Type B pancreatic cell (in vitro differentiated cells): ENCODE data around the gene COL4A2. TPM values are rescaled to one million over a fixed set of nuclear protein-coding genes. Genes with fewer than 3 reads are reported as not detected.

Experiments used
- DNase-seq: peaks from one replicate; pipeline ENCODE4 v3.0.0; 2021; ENCODE audit warnings: mixed read lengths; ENCODE audit not compliant: unreplicated experiment; ENCODE audit errors: extremely low spot score
- H3K27ac Mint-ChIP-seq: 2 replicates; pipeline ENCODE4 v1.8.0; 2021; ENCODE audit warnings: mild to moderate bottlenecking, mixed read lengths
- H3K27me3 Mint-ChIP-seq: 2 replicates; pipeline ENCODE4 v1.8.0; 2021; ENCODE audit warnings: mixed read lengths
- H3K36me3 Mint-ChIP-seq: 2 replicates; pipeline ENCODE4 v1.8.0; 2021; ENCODE audit warnings: mixed read lengths
- H3K4me1 Mint-ChIP-seq: one replicate; pipeline ENCODE4 v1.8.0; 2021; ENCODE audit warnings: mixed read lengths; ENCODE audit not compliant: unreplicated experiment
- H3K4me3 Mint-ChIP-seq: 2 replicates; pipeline ENCODE4 v1.8.0; 2021; ENCODE audit warnings: mild to moderate bottlenecking, mixed read lengths
- H3K9me3 Mint-ChIP-seq: 2 replicates; pipeline ENCODE4 v1.8.0; 2021; ENCODE audit warnings: mixed read lengths
- total RNA-seq: library from RNA; stranded (reverse); gene quantifications from 2 replicates; pipeline ENCODE4 v1.2.1, GENCODE V29; 2021; ENCODE audit warnings: low replicate concordance
- TF ChIP-seq, protein P1 (sequence below): fragments of 200-600 bp; sonication (generic); conservative IDR thresholded peaks from 2 replicates; pipeline ENCODE4 v1.5.0; 2021; ENCODE audit warnings: antibody characterized with exemption, mild to moderate bottlenecking

COL4A2 gene
- total RNA-seq, 1 donor from 2014 or later = 145 TPM

GRCh38 chr13:110354715-110355473 is 47.8 kb downstream of the COL4A2 start:
- no peak for DNase-seq
- Mint-ChIP-seq H3K9me3 (no peaks in the 10 kb centered on the region), H3K36me3 (peaks cover 6% of the 10 kb centered on the region), H3K27ac (no peak overlapping the region), H3K4me3 (no peak overlapping the region), H3K27me3 (no peaks in the 10 kb centered on the region), H3K4me1 (peaks cover 9% of the 10 kb centered on the region)
- TF ChIP-seq, protein P1, sequence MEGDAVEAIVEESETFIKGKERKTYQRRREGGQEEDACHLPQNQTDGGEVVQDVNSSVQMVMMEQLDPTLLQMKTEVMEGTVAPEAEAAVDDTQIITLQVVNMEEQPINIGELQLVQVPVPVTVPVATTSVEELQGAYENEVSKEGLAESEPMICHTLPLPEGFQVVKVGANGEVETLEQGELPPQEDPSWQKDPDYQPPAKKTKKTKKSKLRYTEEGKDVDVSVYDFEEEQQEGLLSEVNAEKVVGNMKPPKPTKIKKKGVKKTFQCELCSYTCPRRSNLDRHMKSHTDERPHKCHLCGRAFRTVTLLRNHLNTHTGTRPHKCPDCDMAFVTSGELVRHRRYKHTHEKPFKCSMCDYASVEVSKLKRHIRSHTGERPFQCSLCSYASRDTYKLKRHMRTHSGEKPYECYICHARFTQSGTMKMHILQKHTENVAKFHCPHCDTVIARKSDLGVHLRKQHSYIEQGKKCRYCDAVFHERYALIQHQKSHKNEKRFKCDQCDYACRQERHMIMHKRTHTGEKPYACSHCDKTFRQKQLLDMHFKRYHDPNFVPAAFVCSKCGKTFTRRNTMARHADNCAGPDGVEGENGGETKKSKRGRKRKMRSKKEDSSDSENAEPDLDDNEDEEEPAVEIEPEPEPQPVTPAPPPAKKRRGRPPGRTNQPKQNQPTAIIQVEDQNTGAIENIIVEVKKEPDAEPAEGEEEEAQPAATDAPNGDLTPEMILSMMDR = no peak

- Mint-ChIP-seq H3K4me3 (no peak overlapping the region), H3K36me3 (peaks cover 8% of the 10 kb centered on the region), H3K27ac (no peak overlapping the region)
Measured at GRCh38 chr13:110356362-110356761, 49.3 kb downstream of the COL4A2 start.

DNA sequence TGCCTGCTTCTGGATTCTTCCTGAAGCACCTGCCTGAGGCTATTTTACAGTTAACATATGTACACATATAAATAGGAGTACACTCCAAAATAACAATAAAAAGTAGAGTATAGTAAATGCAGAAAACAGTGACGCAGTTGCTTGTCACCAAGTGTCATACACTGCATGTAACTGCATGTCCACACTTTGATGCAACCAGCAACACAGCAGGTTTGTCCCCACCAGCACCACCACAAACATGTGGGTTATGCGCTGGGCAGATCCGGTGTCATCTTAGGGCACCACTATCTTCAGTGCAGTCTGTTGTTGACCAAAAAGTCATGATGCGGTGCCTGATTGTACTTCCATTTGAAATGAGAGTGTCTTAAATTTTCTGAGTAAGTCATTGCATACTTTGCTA is 51.3 kb downstream of the COL4A2 start:
- no peak for DNase-seq
- no peak overlapping the region for H3K27ac Mint-ChIP-seq
- TF ChIP-seq, protein P1 = no peak
- peaks cover 9% of the 10 kb centered on the region for H3K4me1 Mint-ChIP-seq
- no peaks in the 10 kb centered on the region for H3K27me3 Mint-ChIP-seq
- no peak overlapping the region for H3K4me3 Mint-ChIP-seq
- peaks cover 8% of the 10 kb centered on the region for H3K36me3 Mint-ChIP-seq
- H3K9me3 Mint-ChIP-seq = no peaks in the 10 kb centered on the region

More at GRCh38 chr13:110356362-110356761, 49.3 kb downstream of the COL4A2 start:
- Mint-ChIP-seq H3K4me1 (peaks cover 9% of the 10 kb centered on the region), H3K27me3 (no peaks in the 10 kb centered on the region), H3K9me3 (no peaks in the 10 kb centered on the region)
- DNase-seq = no peak
- TF ChIP-seq, protein P1 = no peak

DNA sequence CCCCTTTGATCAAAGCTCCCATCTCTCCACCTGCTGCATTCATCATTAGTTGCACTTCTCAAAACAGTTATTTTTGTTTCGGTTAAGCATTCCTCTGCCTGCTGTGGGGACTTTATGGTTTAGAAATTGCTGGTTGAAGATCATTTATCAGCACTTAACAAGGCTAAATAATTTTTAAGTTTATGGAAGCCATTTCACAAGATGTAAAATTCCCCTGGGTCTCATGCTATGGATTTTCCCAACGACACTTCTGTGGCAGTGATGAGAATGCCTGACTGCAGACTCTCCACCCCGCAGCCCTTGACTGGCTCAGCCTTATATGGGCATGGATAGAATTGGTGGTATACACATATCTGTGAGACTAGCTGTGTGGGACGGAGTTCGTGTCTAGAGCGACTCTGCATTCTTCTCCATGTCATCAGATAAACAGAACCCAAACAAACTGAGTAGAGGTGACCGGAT is 52.8 kb downstream of the COL4A2 start:
- no peak overlapping the region for H3K4me3 Mint-ChIP-seq
- no peaks in the 10 kb centered on the region for H3K9me3 Mint-ChIP-seq
- no peaks in the 10 kb centered on the region for H3K27me3 Mint-ChIP-seq
- H3K27ac Mint-ChIP-seq = no peak overlapping the region
- peaks cover 8% of the 10 kb centered on the region for H3K36me3 Mint-ChIP-seq
- DNase-seq = no peak
- TF ChIP-seq, protein P1 = no peak
- H3K4me1 Mint-ChIP-seq = peaks cover 9% of the 10 kb centered on the region

GRCh38 chr13:110360598-110360997 is 53.5 kb downstream of the COL4A2 start:
- Mint-ChIP-seq H3K4me3 (no peak overlapping the region), H3K27me3 (no peaks in the 10 kb centered on the region), H3K27ac (no peak overlapping the region), H3K4me1 (peaks cover 10% of the 10 kb centered on the region), H3K36me3 (peaks cover 9% of the 10 kb centered on the region), H3K9me3 (peaks cover under 1% of the 10 kb centered on the region)
- TF ChIP-seq, protein P1 = no peak
- no peak for DNase-seq
